ENCODE measurements around the gene UBAP2L. TPM values are rescaled to one million over a fixed set of nuclear protein-coding genes. Genes with fewer than 3 reads are reported as not detected.

UBAP2L gene
- total and polyA plus RNA-seq, 9 of the 15 experiments (the other 6 are each of a cell fraction or from before 2014, with no cell fraction given) = 75.0 to 245 (median 119) TPM

- TF ChIP-seq AFF4 (CRISPR knock-in tag; IDR thresholded peaks at IDR 0.05) (no peak), SRSF1 (IDR thresholded peaks at IDR 0.05; ENCODE audit: low read depth, low read length) (no peak), TEAD1 (CRISPR knock-in tag; IDR thresholded peaks at IDR 0.05) (no peak), CREB3 (tag; conservative IDR thresholded peaks at IDR 0.05; ENCODE audit: low read depth) (no peak), GATAD2B (IDR thresholded peaks at IDR 0.05; ENCODE audit: borderline replicate concordance) (no peak), RERE (CRISPR knock-in tag; IDR thresholded peaks at IDR 0.05; ENCODE audit: borderline replicate concordance) (no peak), CHD4 (IDR thresholded peaks at IDR 0.05; ENCODE audit: insufficient read depth, insufficient replicate concordance, low read depth, low read length, poor library complexity, severe bottlenecking) (no peak), MBD1 (CRISPR knock-in tag; IDR thresholded peaks at IDR 0.05) (no peak), ZFP36 (IDR thresholded peaks at IDR 0.05; ENCODE audit: low read depth, low read length, partially characterized antibody) (no peak), SMARCE1 (IDR thresholded peaks at IDR 0.05) (peak; percentile 81), PATZ1 (CRISPR knock-in tag; IDR thresholded peaks at IDR 0.05; ENCODE audit: borderline replicate concordance) (no peak)
These were observed 33.8 kb upstream of the UBAP2L start (continued) for GRCh38 chr1:154186852-154187501.
